Cerebellar cortex (tissue), 1 donor: Measurements from ENCODE around the gene AIM2.

Experiments used
- DNase-seq: peaks from one replicate; pipeline ENCODE4 v3.0.0-alpha.2; 2015; ENCODE audit warnings: low spot score

Gene AIM2

GRCh38 chr1:159014851-159015250, 61.7 kb downstream of the AIM2 start:
- no peak for DNase-seq

- no peak for DNase-seq
Measured at GRCh38 chr1:159014003-159014571, 62.5 kb downstream of the AIM2 start.

- no peak for DNase-seq
Measured at GRCh38 chr1:159012495-159012894, 64.1 kb downstream of the AIM2 start.
